Lower lobe of right lung (tissue), 2 donors: ENCODE measurements around the gene PILRB. TPM values are rescaled to one million over a fixed set of nuclear protein-coding genes. Genes with fewer than 3 reads are reported as not detected.
"Not testable (repeated sequence)": the region's sequence is repeated elsewhere in the genome, so short reads cannot be mapped to it uniquely, and the experiment has no call there.

Experiments
- ATAC-seq, 2 donors: fragments of 200-7000 bp; cut with Tn5 transposase; one replicate each; pipeline ENCODE4 v1.9.1; 2020 to 2022; ENCODE audit warnings: mild to moderate bottlenecking in 2 of 2, moderate library complexity in 2 of 2
- DNase-seq: peaks from one replicate; pipeline ENCODE4 v3.0.0-alpha.2; 2020
- H3K27ac ChIP-seq: fragments of 200-600 bp; one replicate; pipeline ENCODE4 v1.8.0; 2022
- H3K27me3 ChIP-seq: fragments of 200-600 bp; one replicate; pipeline ENCODE4 v1.8.0; 2022; ENCODE audit warnings: low read depth
- H3K36me3 ChIP-seq: fragments of 200-600 bp; one replicate; pipeline ENCODE4 v1.8.0; 2022; ENCODE audit warnings: mild to moderate bottlenecking
- H3K4me1 ChIP-seq: fragments of 200-600 bp; one replicate; pipeline ENCODE4 v1.8.0; 2022
- H3K4me3 ChIP-seq: fragments of 200-600 bp; one replicate; pipeline ENCODE4 v1.8.0; 2022; ENCODE audit warnings: mild to moderate bottlenecking
- H3K9me3 ChIP-seq: fragments of 200-600 bp; one replicate; pipeline ENCODE4 v1.8.0; 2022
- CTCF ChIP-seq: fragments of 200-600 bp; IDR thresholded peaks from one replicate; pipeline ENCODE4 v1.8.0; 2022; ENCODE audit warnings: antibody characterized with exemption, mild to moderate bottlenecking
- intact Hi-C: fragments of 100-400 bp; cut with DNase I; formaldehyde crosslinking; loops from one replicate; pipeline ENCODE4 v1.11.0; 2022
- total RNA-seq: library from RNA; stranded (reverse); fragmentation: NEBNext Ultra II Directional; extraction: Animal tissue kit (Norgen Biotek cat#: 25700); gene quantifications from one replicate; pipeline ENCODE4 v1.2.1, GENCODE V29; 2021
- donor health status: DM: no; HTN: yes; CAD: no; lungs with severe emphysema.

PILRB gene
- total RNA-seq, 1 donor from 2014 or later, result 35.9 TPM

- no peak overlapping the region for H3K4me3 ChIP-seq
- peaks cover 64% of the 10 kb centered on the region for H3K36me3 ChIP-seq
- DNase-seq (no peak), ATAC-seq (no peak)
- H3K9me3 ChIP-seq, result no peaks in the 10 kb centered on the region
- intact Hi-C loops, result no loop called here
- peaks cover 5% of the 10 kb centered on the region for H3K4me1 ChIP-seq
- no peaks in the 10 kb centered on the region for H3K27me3 ChIP-seq
- no peak overlapping the region for H3K27ac ChIP-seq
- TF ChIP-seq CTCF, result no peak
Measured at GRCh38 chr7:100342765-100343164, 15.2 kb upstream of the PILRB start.

GRCh38 chr7:100344124-100344559 lies 13.8 kb upstream of the PILRB start:
- H3K27me3 ChIP-seq, H3K27ac ChIP-seq, H3K9me3 ChIP-seq, DNase-seq, intact Hi-C loops, ATAC-seq, H3K4me3 ChIP-seq, H3K4me1 ChIP-seq: not testable (repeated sequence)
- H3K36me3 ChIP-seq, result peaks cover 66% of the 10 kb centered on the region

DNA sequence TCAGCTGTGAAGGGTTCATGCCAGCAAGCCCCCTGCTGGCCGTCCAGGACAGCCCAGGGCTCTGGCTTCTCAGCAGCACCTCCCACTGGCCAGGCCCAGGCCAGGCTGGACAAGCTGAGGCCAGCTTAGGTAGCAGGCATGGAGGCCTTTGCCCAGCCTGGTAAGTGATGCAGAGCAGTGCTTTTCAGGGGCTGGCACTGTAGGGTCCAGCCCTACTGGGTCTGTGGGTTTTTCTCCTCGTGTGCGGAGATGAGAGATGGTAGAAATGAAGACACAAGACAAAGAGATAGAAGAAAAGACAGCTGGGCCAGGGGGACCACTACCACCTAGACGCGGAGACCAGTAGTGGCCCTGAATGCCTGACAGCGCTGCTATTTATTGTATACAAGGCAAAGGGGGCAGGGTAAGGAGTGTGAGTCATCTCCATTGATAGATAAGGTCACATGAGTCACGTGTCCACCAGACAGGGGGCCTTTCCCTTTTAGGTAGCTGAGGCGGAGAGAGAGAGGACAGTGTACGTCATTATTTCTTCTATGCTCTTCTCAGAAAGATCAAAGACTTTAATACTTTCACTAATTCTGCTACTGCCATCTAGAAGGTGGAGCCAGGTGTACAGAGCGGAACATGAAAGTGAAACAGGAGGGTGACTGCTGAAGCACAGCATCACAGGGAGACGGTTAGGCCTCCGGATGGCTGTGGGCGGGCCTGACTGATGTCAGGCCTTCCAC lies 13.2 kb upstream of the PILRB start:
- H3K4me1 ChIP-seq, H3K27me3 ChIP-seq, H3K9me3 ChIP-seq, intact Hi-C loops, H3K4me3 ChIP-seq, DNase-seq: not testable (repeated sequence)
- ATAC-seq, result peak; percentile 94
- Histone ChIP-seq H3K27ac (peak overlapping the region; percentile 41), H3K36me3 (peaks cover 66% of the 10 kb centered on the region)
- peak; percentile 40 for TF ChIP-seq CTCF

DNA sequence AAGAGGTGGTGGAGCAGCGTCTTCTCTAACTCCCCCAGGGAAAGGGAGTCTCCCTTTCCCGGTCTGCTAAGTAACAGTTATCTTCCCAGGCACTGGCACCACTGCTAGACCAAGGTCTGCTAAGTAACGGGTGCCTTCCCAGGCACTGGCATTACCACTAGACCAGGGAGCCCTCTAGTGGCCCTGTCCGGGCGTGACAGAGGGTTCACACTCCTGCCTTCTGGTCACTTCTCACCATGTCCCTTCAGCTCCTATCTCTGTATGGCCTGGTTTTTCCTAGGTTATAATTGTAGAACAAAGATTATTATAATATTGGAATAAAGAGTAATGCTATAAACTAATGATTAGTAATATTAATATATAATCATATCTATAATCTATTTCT lies 12.6 kb upstream of the PILRB start:
- intact Hi-C loops, H3K4me1 ChIP-seq, H3K9me3 ChIP-seq, H3K4me3 ChIP-seq, H3K27me3 ChIP-seq: not testable (repeated sequence)
- TF ChIP-seq CTCF, result peak; percentile 56
- DNase-seq (peak; percentile 83), ATAC-seq (peak; percentile 61 to 68)
- Histone ChIP-seq H3K27ac (peak overlapping the region; percentile 41), H3K36me3 (peaks cover 70% of the 10 kb centered on the region)

DNA sequence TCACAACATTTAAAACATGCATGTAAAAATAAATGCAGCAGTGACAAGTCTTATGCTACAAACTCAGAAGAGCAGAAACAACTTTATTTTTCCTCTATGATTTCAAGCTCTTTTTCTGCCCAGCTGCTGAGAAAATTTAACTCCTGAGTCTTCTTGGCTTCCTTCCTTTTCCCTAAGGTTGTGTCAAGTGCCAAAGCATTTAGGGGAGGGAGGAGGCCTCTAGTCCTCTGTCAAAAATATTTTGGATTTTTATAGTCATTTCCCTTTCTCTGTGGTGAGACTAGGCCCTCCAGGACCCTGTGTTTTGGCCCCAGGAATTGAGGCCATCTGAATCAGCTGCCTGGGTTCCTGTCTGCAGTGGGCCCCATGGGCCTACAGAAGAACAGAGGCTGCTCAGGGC lies 11.0 kb upstream of the PILRB start:
- DNase-seq (no peak), ATAC-seq (no peak)
- intact Hi-C loops, result no loop called here
- H3K4me3 ChIP-seq, result no peak overlapping the region
- H3K27me3 ChIP-seq, result no peaks in the 10 kb centered on the region
- H3K36me3 ChIP-seq, result peaks cover 74% of the 10 kb centered on the region
- TF ChIP-seq CTCF, result no peak
- no peaks in the 10 kb centered on the region for H3K9me3 ChIP-seq
- no peak overlapping the region for H3K27ac ChIP-seq
- H3K4me1 ChIP-seq, result peaks cover 5% of the 10 kb centered on the region

DNA sequence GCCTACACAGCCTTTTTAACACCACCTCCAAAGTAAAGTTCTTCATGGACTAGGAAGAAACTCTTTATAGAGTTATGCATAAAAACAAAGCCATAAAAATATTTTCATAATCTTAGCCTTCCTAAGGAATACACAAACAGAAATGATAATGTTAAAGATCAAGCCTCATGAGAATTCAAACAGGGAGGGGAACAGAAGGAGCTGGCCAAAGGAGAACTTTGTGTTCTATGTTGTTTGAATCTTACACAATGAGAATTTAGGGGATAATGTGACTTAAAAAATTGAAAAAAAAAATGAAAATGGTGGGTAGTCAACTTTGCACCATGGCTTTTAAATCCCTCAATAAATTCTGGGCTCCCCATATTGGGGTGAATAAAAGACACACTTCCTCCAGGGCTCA lies 9.1 kb upstream of the PILRB start:
- DNase-seq, result no peak
- Histone ChIP-seq H3K4me1 (peaks cover 5% of the 10 kb centered on the region), H3K36me3 (peaks cover 79% of the 10 kb centered on the region), H3K9me3 (no peaks in the 10 kb centered on the region), H3K27ac (no peak overlapping the region), H3K4me3 (no peak overlapping the region), H3K27me3 (no peaks in the 10 kb centered on the region)
- no peak for ATAC-seq
- intact Hi-C loops, result no loop called here
- no peak for TF ChIP-seq CTCF
